ENCODE results near the gene FCSK. TPM values are rescaled to one million over a fixed set of nuclear protein-coding genes. Genes with fewer than 3 reads are reported as not detected.

The FCSK gene
- total and polyA plus RNA-seq, 10 of the 15 experiments (the other 5 are each of a cell fraction or from before 2014, with no cell fraction given) = 0.60 to 17.6 (median 7.4) TPM

DNA sequence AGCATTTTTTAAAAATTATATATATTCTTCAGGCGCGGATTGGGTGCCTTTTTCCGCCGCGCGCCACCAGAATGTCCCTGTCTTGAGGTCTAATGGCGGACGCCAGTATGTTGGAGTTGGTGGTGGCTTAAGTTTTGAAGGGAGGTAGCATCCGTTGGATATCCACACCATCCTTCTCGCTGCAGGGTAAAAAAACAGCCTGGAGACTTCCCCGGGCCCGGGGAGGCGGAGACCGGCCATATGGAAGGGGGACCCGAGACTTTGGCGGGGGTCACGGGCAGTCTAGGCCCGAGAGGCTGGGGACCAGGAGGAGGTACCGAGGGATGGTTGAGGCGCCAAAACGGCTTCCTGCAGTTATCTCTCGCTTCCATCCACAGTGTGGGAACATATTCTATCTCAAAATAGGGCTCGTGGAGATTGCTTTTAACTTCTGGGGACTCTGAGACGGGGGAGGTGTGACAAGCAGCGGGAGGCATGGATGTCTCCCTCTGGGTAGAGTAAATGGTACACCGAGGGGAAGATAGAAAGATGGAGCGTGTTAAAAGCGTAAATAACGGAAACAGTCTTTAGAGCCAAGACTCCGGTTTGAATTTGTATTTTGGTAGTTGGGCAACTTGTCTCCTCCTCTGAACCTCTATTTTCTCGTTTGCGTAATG, 69.5 kb downstream of the FCSK start, which contains the start of gene SF3B3 (continued):
- peak; percentile 83; the same call in 1 of the 2 replicates for TF ChIP-seq POLR2AphosphoS2 (IDR thresholded peaks at IDR 0.05; ENCODE audit: low read depth, low read length)
- TF ChIP-seq ELK1 (IDR thresholded peaks at IDR 0.05; ENCODE audit: low read depth, low read length) = no peak; the same call in none of the 2 replicates
- TF ChIP-seq SREBF1 (IDR thresholded peaks at IDR 0.05; ENCODE audit: low read length) = no peak
- TF ChIP-seq HDGF (IDR thresholded peaks at IDR 0.05) = no peak
- TF ChIP-seq, protein P1, sequence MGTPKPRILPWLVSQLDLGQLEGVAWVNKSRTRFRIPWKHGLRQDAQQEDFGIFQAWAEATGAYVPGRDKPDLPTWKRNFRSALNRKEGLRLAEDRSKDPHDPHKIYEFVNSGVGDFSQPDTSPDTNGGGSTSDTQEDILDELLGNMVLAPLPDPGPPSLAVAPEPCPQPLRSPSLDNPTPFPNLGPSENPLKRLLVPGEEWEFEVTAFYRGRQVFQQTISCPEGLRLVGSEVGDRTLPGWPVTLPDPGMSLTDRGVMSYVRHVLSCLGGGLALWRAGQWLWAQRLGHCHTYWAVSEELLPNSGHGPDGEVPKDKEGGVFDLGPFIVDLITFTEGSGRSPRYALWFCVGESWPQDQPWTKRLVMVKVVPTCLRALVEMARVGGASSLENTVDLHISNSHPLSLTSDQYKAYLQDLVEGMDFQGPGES (IDR thresholded peaks at IDR 0.05) = no peak
- TF ChIP-seq BCL3 (IDR thresholded peaks at IDR 0.05; ENCODE audit: borderline replicate concordance, insufficient read depth, low read depth, low read length, poor library complexity, severe bottlenecking) = no peak
- no peak for TF ChIP-seq ZNF274 (IDR thresholded peaks at IDR 0.05; ENCODE audit: insufficient read depth, insufficient read length)
- TF ChIP-seq CHD1 (IDR thresholded peaks at IDR 0.05; ENCODE audit: low read depth, low read length) = peak; percentile 82; the same call in 1 of the 2 replicates
- TF ChIP-seq, protein P2, sequence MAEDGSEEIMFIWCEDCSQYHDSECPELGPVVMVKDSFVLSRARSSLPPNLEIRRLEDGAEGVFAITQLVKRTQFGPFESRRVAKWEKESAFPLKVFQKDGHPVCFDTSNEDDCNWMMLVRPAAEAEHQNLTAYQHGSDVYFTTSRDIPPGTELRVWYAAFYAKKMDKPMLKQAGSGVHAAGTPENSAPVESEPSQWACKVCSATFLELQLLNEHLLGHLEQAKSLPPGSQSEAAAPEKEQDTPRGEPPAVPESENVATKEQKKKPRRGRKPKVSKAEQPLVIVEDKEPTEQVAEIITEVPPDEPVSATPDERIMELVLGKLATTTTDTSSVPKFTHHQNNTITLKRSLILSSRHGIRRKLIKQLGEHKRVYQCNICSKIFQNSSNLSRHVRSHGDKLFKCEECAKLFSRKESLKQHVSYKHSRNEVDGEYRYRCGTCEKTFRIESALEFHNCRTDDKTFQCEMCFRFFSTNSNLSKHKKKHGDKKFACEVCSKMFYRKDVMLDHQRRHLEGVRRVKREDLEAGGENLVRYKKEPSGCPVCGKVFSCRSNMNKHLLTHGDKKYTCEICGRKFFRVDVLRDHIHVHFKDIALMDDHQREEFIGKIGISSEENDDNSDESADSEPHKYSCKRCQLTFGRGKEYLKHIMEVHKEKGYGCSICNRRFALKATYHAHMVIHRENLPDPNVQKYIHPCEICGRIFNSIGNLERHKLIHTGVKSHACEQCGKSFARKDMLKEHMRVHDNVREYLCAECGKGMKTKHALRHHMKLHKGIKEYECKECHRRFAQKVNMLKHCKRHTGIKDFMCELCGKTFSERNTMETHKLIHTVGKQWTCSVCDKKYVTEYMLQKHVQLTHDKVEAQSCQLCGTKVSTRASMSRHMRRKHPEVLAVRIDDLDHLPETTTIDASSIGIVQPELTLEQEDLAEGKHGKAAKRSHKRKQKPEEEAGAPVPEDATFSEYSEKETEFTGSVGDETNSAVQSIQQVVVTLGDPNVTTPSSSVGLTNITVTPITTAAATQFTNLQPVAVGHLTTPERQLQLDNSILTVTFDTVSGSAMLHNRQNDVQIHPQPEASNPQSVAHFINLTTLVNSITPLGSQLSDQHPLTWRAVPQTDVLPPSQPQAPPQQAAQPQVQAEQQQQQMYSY (CRISPR knock-in tag; IDR thresholded peaks at IDR 0.05) = no peak
- no peak for TF ChIP-seq ZNF384 (IDR thresholded peaks at IDR 0.05; ENCODE audit: borderline replicate concordance, low read depth, low read length)
- no peak for TF ChIP-seq MYB (IDR thresholded peaks at IDR 0.05; ENCODE audit: borderline replicate concordance, low read depth, low read length)
- TF ChIP-seq, protein P3, sequence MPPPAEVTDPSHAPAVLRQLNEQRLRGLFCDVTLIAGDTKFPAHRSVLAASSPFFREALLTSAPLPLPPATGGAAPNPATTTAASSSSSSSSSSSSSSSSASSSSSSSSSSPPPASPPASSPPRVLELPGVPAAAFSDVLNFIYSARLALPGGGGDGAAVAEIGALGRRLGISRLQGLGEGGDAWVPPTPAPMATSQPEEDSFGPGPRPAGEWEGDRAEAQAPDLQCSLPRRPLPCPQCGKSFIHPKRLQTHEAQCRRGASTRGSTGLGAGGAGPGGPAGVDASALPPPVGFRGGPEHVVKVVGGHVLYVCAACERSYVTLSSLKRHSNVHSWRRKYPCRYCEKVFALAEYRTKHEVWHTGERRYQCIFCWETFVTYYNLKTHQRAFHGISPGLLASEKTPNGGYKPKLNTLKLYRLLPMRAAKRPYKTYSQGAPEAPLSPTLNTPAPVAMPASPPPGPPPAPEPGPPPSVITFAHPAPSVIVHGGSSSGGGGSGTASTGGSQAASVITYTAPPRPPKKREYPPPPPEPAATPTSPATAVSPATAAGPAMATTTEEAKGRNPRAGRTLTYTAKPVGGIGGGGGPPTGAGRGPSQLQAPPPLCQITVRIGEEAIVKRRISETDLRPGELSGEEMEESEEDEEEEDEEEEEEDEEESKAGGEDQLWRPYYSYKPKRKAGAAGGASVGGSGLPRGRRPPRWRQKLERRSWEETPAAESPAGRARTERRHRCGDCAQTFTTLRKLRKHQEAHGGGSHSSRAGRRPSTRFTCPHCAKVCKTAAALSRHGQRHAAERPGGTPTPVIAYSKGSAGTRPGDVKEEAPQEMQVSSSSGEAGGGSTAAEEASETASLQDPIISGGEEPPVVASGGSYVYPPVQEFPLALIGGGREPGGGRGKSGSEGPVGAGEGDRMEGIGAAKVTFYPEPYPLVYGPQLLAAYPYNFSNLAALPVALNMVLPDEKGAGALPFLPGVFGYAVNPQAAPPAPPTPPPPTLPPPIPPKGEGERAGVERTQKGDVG (CRISPR knock-in tag; IDR thresholded peaks at IDR 0.05) = no peak
- TF ChIP-seq CHD2 (IDR thresholded peaks at IDR 0.05; ENCODE audit: borderline replicate concordance, low read depth, low read length) = peak; percentile 36; the same call in 1 of the 2 replicates
- TF ChIP-seq MEF2A (IDR thresholded peaks at IDR 0.05; ENCODE audit: insufficient read depth, low read depth, low read length) = no peak
- TF ChIP-seq NR2C2 (IDR thresholded peaks at IDR 0.05; ENCODE audit: borderline replicate concordance, control insufficient read depth, insufficient read length, low read depth) = no peak
- TF ChIP-seq RCOR1 (conservative IDR thresholded peaks at IDR 0.05; ENCODE audit: low read depth, low read length) = 0 out of 2 replicates have a peak, but pooled peaks have one; percentile 44
- peak; percentile 77; the same call in 1 of the 2 replicates for TF ChIP-seq ASH2L (IDR thresholded peaks at IDR 0.05; ENCODE audit: borderline replicate concordance, low read depth)
- no peak for TF ChIP-seq CHD4 (IDR thresholded peaks at IDR 0.05)
- TF ChIP-seq JUND (IDR thresholded peaks at IDR 0.05; ENCODE audit: low read depth, low read length) = no peak
